ENCODE data around the gene DCAF4.

DCAF4 gene

GRCh38 chr14:72904840-72905561 lies 21.3 kb upstream of the DCAF4 start:
- peak; percentile 89 for TF ChIP-seq CTCF (IDR thresholded peaks at IDR 0.05; ENCODE audit: low read depth, low read length)
- H3K4me3 ChIP-seq (ENCODE audit: low read depth, low read length), result no peak overlapping the region

- TF ChIP-seq CTCF (IDR thresholded peaks at IDR 0.05; ENCODE audit: low read depth, low read length), result no peak
- no peak overlapping the region for H3K4me3 ChIP-seq (ENCODE audit: low read depth, low read length)
These were observed 19.9 kb upstream of the DCAF4 start for GRCh38 chr14:72906316-72906715.

GRCh38 chr14:72906879-72907278 lies 19.4 kb upstream of the DCAF4 start:
- H3K4me3 ChIP-seq (ENCODE audit: low read depth, low read length), result no peak overlapping the region
- TF ChIP-seq CTCF (IDR thresholded peaks at IDR 0.05; ENCODE audit: low read depth, low read length), result no peak

- H3K4me3 ChIP-seq (ENCODE audit: low read depth, low read length), result no peak overlapping the region
- TF ChIP-seq CTCF (IDR thresholded peaks at IDR 0.05; ENCODE audit: low read depth, low read length), result no peak
These were observed 18.4 kb upstream of the DCAF4 start for GRCh38 chr14:72907886-72908285.

GRCh38 chr14:72909163-72909562 lies 17.1 kb upstream of the DCAF4 start:
- no peak overlapping the region for H3K4me3 ChIP-seq (ENCODE audit: low read depth, low read length)
- TF ChIP-seq CTCF (IDR thresholded peaks at IDR 0.05; ENCODE audit: low read depth, low read length), result no peak

- TF ChIP-seq CTCF (IDR thresholded peaks at IDR 0.05; ENCODE audit: low read depth, low read length), result no peak
These were observed 12.5 kb upstream of the DCAF4 start for GRCh38 chr14:72913809-72914208.

GRCh38 chr14:72916174-72916573 lies 10.1 kb upstream of the DCAF4 start:
- no peak for TF ChIP-seq CTCF (IDR thresholded peaks at IDR 0.05; ENCODE audit: low read depth, low read length)
- H3K4me3 ChIP-seq (ENCODE audit: low read depth, low read length), result no peak overlapping the region

More at GRCh38 chr14:72913809-72914208, 12.5 kb upstream of the DCAF4 start:
- no peak overlapping the region for H3K4me3 ChIP-seq (ENCODE audit: low read depth, low read length)
